ENCODE data around the gene NCAPD2. TPM values are rescaled to one million over a fixed set of nuclear protein-coding genes. Genes with fewer than 3 reads are reported as not detected.
A peak's percentile ranks its signal among the peaks of the same experiment; 100 is the strongest.

NCAPD2 gene
- total RNA-seq, 1 experiment from 2014 or later, result 266 TPM

- H3K4me1 ChIP-seq (replicated peaks; ENCODE audit: insufficient read depth), result no peaks in the 10 kb centered on the region
- DNase-seq, result no peak
- H4K20me1 ChIP-seq (ENCODE audit: insufficient read depth), result no peaks in the 10 kb centered on the region
- H3K4me3 ChIP-seq, result no peak overlapping the region
- intact Hi-C loops (cut with micrococcal nuclease; ENCODE audit: unreplicated experiment), result loop anchor here (2.0 kb wide), 3 partner anchors 179 to 475 kb away; no protein-coding TSS in a partner anchor
- H3K9me3 ChIP-seq (ENCODE audit: insufficient read depth, low read depth), result no peaks in the 10 kb centered on the region
- no peaks in the 10 kb centered on the region for H3K36me3 ChIP-seq (ENCODE audit: low read depth)
- H3K9me2 ChIP-seq (ENCODE audit: insufficient read depth), result no peaks in the 10 kb centered on the region
- peaks cover 1% of the 10 kb centered on the region; the same call in 1 of the 2 replicates for H3F3A ChIP-seq (ENCODE audit: insufficient read depth, low read depth)
- CTCF ChIA-PET, result interaction anchor here (0.5 to 0.9 kb wide), 3 partner anchors 28 to 40 kb away, joined by 5 read pairs; no protein-coding TSS in a partner anchor
- no peaks in the 10 kb centered on the region for H3K79me2 ChIP-seq (ENCODE audit: low read depth)
- TF ChIP-seq CTCF (conservative IDR thresholded peaks at IDR 0.05) (no peak), EZH2 (IDR thresholded peaks at IDR 0.05; ENCODE audit: low read depth) (no peak)
- POLR2A ChIA-PET (ENCODE audit: unreplicated experiment), result interaction anchor here (0.5 to 0.7 kb wide), 3 partner anchors 93 to 558 kb away, joined by 5 to 6 read pairs (median 5); no protein-coding TSS in a partner anchor
- no peak overlapping the region for H3K4me2 ChIP-seq
- H3K27ac ChIP-seq, result no peak overlapping the region
- no peak overlapping the region for H2AFZ ChIP-seq
- no peaks in the 10 kb centered on the region for H3K27me3 ChIP-seq (ENCODE audit: insufficient read depth, low read depth)
- no TSS peak for BruUV-seq (replicated peaks)
Measured at GRCh38 chr12:6463858-6464257, 30.0 kb upstream of the NCAPD2 start.

- intact Hi-C loops (cut with micrococcal nuclease; ENCODE audit: unreplicated experiment), result loop anchor here (2.0 kb wide), 3 partner anchors 180 to 476 kb away; no protein-coding TSS in a partner anchor
- H3K36me3 ChIP-seq (ENCODE audit: low read depth), result no peaks in the 10 kb centered on the region
- H3K79me2 ChIP-seq (ENCODE audit: low read depth), result no peaks in the 10 kb centered on the region; the same call in 1 of the 2 replicates
- peaks cover 5% of the 10 kb centered on the region for H3K4me1 ChIP-seq (replicated peaks; ENCODE audit: insufficient read depth)
- no peaks in the 10 kb centered on the region for H3K9me2 ChIP-seq (ENCODE audit: insufficient read depth)
- no peak for DNase-seq
- no peaks in the 10 kb centered on the region for H4K20me1 ChIP-seq (ENCODE audit: insufficient read depth)
- ChIA-PET POLR2A (ENCODE audit: unreplicated experiment) (interaction anchor here (1.5 kb wide), 1 partner anchor 94 kb away, joined by 4 read pairs; no protein-coding TSS in a partner anchor), CTCF (interaction anchor here (0.5 to 2.1 kb wide), 11 partner anchors 40 to 269 kb away, joined by 3 to 24 read pairs (median 6); no protein-coding TSS in a partner anchor)
- H3F3A ChIP-seq (ENCODE audit: insufficient read depth, low read depth), result peaks cover 6% of the 10 kb centered on the region; the same call in 1 of the 2 replicates
- TF ChIP-seq EZH2 (IDR thresholded peaks at IDR 0.05; ENCODE audit: low read depth) (no peak), CTCF (conservative IDR thresholded peaks at IDR 0.05) (no peak)
- no peaks in the 10 kb centered on the region for H3K27me3 ChIP-seq (ENCODE audit: insufficient read depth, low read depth)
- no peaks in the 10 kb centered on the region for H3K9me3 ChIP-seq (ENCODE audit: insufficient read depth, low read depth)
- no peak overlapping the region for H3K4me3 ChIP-seq
- H3K4me2 ChIP-seq, result no peak overlapping the region
- BruUV-seq (replicated peaks), result no TSS peak
- H2AFZ ChIP-seq, result no peak overlapping the region
- no peak overlapping the region for H3K27ac ChIP-seq
Measured at GRCh38 chr12:6464531-6464930, 29.4 kb upstream of the NCAPD2 start.

- ChIA-PET CTCF (interaction anchor here (0.6 to 2.1 kb wide), 16 partner anchors 13 to 477 kb away, joined by 3 to 24 read pairs (median 4); partner anchors contain the start of gene MRPL51), POLR2A (ENCODE audit: unreplicated experiment) (interaction anchor here (0.5 to 1.5 kb wide), 7 partner anchors 13 to 130 kb away, joined by 3 to 58 read pairs (median 4); partner anchors contain the start of gene GAPDH)
- no peaks in the 10 kb centered on the region for H3K36me3 ChIP-seq (ENCODE audit: low read depth)
- H3F3A ChIP-seq (ENCODE audit: insufficient read depth, low read depth), result peaks cover 6% of the 10 kb centered on the region; the same call in 1 of the 2 replicates
- no peaks in the 10 kb centered on the region; the same call in 1 of the 2 replicates for H3K79me2 ChIP-seq (ENCODE audit: low read depth)
- no peaks in the 10 kb centered on the region for H4K20me1 ChIP-seq (ENCODE audit: insufficient read depth)
- H3K9me2 ChIP-seq (ENCODE audit: insufficient read depth), result no peaks in the 10 kb centered on the region
- no peak overlapping the region for H3K4me2 ChIP-seq
- H3K4me3 ChIP-seq, result no peak overlapping the region
- no peak overlapping the region for H2AFZ ChIP-seq
- TF ChIP-seq CTCF (conservative IDR thresholded peaks at IDR 0.05), result peak; percentile 93
- no peak for TF ChIP-seq EZH2 (IDR thresholded peaks at IDR 0.05; ENCODE audit: low read depth)
- no TSS peak for BruUV-seq (replicated peaks)
- H3K4me1 ChIP-seq (replicated peaks; ENCODE audit: insufficient read depth), result peaks cover 11% of the 10 kb centered on the region
- H3K9me3 ChIP-seq (ENCODE audit: insufficient read depth, low read depth), result no peaks in the 10 kb centered on the region
- intact Hi-C loops (cut with micrococcal nuclease; ENCODE audit: unreplicated experiment), result loop anchor here (1.0 to 5.0 kb wide), 8 partner anchors 42 to 477 kb away; no protein-coding TSS in a partner anchor
- no peaks in the 10 kb centered on the region for H3K27me3 ChIP-seq (ENCODE audit: insufficient read depth, low read depth)
- peak; percentile 63 to 65 for DNase-seq
- H3K27ac ChIP-seq, result no peak overlapping the region
Measured at GRCh38 chr12:6465467-6466183, 28.3 kb upstream of the NCAPD2 start.
